ENCODE results near the gene SYNGR2.
"Not testable (repeated sequence)": the region's sequence is repeated elsewhere in the genome, so short reads cannot be mapped to it uniquely, and the experiment has no call there.

Gene SYNGR2

DNA sequence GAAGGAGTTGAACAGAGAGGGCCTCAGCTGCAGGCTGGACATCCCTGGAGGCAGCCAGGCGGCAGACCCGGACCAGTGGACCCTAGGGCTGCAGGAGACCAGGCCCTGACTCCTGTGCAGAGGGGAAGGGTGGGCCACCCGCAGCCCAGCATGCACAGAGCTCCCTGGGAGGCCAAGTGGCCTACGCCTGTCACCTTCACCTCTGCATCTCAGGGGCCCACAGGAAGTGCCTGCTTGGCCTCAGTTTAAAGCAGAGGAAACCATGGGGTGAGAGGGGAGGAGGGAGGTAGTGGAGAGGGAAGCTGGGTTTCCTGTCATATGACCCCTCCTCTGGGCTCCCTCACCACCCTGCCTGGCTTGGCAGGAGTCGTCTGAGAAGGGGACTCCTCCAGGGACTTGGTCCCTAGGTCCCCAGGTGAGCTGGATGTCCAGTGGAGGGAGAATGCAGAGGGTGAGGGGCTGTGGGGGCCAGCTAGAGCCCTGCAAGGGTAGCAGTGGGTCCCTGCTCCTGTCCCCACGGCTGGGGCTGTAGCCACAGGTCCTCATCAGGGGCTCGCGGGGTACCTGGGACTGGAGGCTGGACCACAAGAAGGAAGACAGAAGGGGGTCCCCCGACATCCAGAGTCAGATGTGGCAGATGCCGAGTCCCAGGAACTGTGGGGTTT lies 37.8 kb upstream of the SYNGR2 start, which contains the start of gene TMC8:
TSS of gene TMC8 (plus strand) at position 335 of the 665 bp plus-strand sequence. CDS start 818 bp downstream, outside the sequence.
- DNase-seq = no peak

DNA sequence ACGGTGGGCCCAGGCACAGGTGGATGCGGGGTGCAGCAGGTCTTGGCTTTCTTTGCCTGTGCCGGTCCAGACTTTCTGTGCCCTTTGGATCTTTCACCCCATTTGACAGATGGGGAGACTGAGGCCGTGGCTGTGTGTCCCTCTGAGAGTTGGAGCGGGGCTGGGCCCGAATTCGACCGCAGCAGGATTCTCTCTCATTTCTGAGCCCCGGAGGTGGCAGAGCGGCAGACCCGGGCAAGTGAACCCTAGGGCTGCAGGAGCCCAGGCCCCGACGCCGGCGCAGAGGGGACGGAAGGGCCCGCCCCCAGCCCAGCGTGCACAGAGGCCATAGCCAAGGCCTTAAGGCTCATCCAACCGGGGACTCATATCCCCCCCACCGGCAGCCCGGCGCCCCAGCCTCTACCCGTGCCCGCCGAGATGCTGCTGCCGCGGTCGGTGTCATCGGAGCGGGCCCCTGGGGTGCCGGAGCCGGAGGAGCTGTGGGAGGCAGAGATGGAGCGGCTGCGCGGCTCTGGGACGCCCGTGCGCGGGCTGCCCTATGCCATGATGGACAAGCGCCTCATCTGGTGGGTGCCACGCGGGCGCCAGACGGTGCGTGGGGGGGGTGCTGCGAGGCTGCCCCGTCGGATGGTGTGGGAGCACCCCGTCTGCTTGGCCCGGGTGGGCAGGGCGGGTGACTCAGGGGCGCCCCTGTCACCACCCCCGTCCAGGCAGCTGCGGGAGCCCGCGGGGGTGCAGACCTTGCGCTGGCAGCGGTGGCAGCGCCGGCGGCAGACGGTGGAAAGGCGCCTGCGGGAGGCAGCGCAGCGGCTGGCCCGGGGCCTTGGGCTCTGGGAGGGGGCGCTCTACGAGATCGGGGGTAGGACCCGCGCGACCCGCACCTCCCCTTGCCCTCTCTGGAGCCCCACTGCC lies 37.0 kb upstream of the SYNGR2 start:
- DNase-seq = no peak

DNA sequence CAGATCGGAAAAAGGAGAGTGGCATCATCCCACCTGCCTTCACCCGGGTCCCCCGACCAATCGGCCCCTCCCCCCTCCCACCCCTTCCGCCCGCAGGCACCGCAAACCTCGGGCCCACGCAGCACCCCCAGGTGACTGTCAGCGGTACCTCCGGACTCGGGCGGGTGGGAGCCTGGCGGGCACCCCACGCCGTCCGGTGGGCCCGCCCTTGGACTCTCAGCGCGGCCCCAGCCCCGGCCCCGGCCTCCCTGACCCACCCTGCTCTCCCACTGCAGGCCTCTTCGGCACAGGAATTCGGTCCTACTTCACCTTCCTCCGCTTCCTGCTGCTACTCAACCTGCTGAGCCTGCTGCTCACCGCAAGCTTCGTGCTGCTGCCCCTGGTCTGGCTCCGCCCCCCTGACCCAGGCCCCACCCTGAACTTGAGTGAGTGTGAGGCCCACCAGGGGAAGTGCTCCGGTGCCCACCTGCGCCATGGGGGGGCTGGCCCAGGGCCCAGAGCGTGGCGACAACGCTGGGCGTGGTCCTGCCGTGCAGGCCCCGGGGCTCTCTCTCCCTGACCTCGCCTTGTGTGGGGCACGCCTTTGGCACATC lies 36.2 kb upstream of the SYNGR2 start:
- DNase-seq = no peak

DNA sequence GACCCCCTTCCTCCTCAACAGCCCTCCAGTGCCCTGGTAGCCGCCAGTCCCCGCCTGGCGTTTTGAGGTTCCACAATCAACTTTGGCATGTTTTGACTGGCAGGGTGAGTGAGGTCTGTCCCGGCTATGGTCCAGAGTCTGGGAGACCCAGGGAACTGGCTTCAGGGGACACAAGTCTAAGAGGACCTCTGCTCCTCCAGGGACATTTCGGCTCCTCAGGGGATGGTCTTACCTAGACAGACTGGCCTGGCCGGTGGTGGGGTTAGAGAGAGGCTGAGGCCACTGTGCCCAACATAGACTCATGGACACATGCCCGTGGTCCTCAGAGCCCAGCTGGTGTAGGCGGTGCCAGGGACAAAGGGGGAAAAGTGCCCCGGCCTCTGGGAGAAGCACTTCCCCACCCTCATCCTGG lies 35.6 kb upstream of the SYNGR2 start:
- DNase-seq = no peak

DNA sequence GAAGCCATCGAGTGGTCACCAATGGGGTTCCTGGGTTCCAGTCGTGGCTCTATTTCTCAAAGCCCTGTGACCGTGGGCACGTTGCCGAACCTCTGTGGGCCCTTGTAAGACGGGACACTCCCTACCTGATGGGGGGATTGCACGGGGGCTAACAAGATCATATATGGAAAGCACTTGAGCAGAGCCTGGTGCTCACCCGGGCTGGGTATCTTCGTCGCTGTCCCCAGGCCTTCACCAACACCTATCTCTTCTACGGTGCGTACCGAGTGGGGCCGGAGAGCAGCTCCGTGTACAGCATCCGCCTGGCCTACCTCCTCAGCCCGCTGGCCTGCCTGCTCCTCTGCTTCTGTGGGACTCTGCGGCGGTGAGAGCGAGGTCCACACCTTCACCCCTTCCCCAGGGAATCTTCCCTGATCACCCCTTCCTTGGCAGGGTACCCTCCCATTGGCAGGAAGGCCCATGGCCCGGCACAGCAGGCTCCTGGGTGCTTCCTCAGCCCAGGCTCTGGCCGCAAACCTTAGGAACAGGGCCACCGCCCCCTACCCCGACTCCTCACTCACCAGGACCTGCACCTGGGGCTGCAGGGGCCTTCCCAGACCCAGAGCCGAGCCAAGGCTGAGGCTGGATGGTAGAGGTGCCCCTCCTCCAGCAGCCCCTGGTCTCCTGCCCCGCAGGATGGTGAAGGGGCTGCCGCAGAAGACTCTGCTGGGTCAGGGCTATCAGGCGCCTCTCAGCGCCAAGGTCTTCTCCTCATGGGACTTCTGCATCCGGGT lies 35.0 kb upstream of the SYNGR2 start:
- no peak for DNase-seq

DNA sequence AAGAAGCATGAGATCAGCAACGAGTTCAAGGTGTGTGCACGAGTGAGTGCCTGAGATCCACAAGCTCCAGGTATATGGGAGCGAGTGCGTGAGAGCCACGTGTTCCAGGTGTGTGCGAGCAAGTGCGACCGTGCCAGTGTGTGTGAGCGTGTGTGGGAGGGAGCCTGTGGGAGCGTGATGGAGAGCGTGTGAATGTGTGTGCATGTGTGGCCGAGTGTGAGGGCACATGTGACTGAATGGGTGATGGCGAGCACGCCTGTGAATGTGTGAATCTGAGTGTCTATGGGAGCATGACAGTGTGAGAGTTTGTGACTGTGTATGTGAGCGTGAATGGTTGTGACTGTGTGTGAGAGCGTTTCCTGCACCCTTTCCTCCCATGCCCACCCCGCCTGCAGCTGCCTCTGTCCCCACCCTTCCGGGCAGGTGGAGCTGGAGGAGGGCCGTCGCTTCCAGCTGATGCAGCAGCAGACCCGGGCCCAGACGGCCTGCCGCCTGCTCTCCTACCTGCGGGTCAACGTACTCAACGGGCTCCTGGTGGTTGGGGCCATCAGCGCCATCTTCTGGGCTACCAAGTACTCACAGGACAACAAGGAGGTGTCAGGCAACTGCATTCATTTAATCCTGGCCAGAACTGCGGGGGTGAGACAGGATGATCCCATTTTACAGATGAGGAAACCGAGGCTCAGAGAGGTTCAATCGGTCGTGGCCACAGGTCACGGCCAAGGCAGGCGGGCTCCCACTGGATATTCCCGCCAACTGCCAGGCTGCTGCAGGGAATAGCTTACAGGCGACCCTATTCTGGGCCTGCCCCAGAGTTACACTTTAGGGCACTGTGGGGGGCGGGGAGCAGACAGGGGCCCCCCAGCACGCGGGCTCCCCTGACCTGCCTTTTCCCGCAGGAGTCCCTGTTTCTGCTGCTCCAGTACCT lies 34.1 kb upstream of the SYNGR2 start:
- DNase-seq = peak; percentile 67

DNA sequence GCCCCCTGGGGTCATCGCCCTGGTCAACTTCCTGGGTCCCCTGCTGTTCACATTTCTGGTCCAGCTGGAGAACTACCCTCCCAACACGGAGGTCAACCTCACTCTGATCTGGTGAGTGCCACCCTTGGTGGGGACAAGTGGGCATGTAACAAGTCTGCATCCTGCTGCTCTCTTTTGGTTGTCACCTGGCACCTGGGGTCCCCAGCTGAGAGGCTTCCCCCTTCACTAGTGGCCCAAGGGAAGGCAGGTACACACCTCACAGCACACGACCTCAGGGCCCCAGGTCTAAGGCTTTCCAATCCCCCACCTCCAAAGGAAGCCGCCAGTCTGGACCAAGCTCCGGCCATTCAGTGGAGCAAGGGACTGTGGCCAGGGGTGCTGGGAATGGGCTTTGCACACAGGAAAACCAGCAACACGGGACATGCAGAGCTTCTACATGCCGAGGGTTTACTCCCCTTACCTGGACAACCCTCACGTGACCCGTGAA lies 33.4 kb upstream of the SYNGR2 start:
- DNase-seq = no peak

DNA sequence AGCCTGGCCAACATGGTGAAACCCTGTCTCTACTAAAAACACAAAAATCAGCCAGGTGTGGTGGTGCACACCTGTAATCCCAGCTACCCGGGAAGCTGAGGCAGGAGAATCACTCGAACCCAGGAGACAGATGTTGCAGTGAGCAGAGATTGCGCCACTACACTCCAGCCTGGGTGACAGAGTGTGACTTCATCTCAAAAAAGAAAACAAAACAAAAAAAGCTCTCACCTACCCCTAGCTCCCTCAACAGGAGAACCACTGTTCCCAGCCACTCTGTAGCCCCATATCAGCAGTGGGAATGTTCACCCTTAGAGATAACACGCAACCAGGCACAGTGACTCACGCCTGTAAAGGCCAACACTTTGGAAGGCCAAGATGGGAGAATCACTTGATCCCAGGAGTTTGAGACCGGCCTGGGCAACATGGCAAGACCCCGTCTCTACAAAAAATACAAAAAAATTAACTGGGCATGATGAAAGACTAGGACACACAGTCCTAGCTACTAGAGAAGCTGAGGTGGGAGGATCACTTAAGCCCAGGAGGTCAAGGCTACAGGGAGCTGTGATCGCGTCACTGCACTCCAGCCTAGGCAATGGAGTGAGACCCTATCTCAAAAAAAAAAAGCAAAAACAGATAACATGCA lies 32.4 kb upstream of the SYNGR2 start:
- DNase-seq = no peak

DNA sequence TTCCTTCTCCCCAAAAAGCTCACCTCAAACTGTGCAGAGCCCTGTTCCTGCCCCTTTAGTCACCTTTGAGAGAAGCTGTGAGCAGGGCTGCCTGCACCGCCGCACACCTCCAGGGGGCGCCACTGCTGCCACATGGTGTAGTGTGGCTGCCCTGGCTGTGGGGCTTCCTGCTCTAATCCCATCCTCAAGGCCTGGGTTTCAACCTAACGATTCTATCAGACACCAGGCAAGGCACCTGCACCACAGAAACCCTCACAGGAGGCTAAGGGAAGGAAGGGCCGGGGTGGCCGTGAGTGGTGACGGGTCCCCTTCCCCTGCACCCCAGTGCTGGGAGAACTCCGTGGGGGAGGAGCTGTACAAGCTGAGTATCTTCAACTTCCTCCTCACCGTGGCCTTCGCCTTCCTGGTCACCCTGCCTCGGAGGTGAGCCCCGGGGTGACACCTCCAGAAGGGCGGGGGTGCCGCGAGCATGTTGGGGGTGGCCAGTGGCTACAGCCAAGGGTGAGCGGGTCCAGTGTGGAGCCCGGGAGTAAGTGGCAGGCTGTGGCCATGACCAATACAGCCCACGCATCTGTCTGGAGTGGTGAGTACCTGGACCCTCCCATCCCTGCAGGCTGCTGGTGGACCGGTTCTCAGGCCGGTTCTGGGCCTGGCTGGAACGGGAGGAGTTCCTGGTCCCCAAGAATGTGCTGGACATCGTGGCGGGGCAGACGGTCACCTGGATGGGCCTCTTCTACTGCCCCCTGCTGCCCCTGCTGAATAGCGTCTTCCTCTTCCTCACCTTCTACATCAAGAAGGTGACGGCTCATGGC lies 30.8 kb upstream of the SYNGR2 start:
- DNase-seq = no peak

DNA sequence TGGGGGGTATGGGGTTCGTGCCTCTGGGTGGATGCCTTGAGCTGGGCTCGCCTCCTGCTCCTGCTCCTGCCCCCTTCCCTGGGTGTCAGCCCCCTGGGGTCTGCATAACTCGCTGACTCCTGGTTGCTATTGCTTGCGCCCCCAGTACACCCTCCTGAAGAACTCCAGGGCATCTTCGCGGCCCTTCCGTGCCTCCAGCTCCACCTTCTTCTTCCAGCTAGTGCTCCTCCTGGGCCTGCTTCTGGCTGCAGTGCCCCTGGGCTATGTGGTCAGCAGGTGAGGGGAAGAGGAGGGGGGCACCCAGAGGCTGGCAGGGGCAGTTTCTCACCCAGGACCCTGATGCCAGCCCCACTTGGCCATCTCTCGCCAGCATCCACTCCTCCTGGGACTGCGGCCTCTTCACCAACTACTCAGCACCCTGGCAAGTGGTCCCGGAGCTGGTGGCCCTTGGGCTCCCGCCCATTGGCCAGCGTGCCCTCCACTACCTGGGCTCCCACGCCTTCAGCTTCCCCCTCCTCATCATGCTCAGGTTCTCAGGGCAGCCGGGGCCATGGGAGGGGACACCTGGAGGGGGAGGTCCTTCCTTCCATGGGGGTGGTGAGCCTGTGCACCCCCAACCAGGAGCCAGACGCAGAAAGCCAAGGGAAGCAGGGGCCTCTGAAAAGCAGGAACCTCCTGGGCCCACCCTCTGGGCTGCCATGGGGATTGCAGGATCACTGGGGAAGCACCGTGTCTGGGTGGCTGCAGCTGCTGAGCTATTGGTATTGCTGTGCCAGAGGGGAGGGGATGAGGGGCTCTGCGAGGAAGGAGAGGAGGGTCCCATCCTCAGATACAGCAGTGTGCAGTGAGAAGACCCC lies 29.9 kb upstream of the SYNGR2 start:
- DNase-seq = no peak

DNA sequence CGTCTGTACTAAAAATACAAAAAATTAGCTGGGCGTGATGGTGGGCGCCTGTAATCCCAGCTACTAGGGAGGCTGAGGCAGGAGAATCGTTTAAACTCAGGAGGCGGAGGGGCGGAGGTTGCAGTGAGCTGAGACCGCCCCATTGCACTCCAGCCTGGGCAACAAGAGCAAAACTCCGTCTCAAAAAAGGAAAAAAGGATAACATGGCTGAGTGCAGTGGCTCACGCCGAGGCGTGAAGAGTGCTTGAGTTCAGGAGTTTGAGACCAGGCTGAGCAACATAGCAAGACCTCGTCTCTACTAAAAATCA lies 28.6 kb upstream of the SYNGR2 start:
- DNase-seq = not testable (repeated sequence)

DNA sequence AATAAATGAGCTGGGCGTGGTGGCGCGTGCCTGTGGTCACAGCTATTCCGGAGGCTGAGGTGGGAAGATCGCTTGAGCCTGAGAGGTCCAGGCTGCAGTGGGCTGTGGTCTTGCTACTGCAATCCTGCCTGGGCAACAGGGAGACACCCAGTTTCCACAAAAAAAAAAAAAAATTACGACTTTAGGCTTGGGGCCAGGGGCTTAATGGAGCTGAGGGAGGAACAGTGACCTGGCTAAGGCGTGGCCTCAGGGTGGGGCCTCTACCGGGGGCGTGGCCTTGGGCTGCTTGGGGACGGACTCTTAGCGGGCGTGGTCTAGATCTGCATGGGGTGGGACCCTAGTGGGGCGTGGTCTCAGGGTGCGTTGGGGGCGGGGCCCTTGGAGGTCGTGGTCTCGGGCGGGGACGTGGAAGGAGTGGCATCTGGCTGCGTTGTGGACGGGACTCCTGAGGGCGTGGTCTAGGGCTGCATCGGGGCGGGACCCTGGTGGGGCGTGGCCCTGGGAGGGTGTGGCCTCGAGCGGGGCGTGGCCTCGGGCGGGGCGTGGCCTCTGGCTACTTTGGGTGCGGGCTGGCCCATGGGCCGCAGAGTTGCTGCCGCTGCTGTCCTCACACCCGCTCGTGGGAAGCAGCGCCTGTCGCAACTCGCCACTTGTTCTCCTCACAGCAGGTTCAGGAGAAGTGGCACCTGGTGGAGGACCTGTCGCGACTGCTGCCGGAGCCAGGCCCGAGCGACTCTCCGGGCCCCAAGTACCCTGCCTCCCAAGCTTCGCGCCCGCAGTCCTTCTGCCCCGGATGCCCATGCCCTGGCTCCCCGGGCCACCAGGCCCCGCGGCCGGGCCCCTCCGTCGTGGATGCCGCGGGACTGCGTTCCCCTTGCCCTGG lies 28.0 kb upstream of the SYNGR2 start:
- DNase-seq = no peak

DNA sequence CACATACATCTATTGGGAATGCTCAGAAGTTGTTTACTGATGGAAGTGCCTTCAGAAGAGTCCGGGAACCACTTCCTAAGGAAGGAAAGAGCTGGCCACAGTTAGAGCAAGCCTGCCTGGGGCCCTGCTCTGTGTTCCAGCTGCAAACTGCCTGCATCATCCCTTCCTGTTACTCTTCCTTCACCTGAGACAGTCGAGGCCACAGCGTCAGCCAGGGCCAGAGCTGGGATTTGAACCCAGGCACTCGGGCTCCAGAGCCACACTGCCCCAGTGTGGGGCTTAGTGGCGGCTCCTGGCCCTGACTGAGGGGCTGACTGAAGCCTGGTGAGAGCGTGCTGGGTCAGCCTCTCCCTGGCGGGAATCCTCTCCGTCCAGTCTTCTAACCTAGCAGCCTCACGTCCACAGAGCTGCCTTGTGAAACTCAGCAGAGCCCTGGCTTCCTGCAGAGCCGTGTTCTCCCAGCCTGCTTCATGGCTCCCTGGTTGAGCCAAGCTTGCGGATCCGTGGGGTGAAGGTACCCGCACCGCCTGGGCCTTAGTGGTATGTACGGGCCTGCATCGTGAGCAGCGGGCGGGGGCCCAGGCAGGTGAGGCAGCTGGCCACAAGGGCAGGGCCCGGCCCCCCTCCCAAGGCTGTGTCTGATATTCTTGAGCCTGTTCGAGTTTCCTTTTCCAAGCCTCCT lies 26.8 kb upstream of the SYNGR2 start:
- DNase-seq = no peak

DNA sequence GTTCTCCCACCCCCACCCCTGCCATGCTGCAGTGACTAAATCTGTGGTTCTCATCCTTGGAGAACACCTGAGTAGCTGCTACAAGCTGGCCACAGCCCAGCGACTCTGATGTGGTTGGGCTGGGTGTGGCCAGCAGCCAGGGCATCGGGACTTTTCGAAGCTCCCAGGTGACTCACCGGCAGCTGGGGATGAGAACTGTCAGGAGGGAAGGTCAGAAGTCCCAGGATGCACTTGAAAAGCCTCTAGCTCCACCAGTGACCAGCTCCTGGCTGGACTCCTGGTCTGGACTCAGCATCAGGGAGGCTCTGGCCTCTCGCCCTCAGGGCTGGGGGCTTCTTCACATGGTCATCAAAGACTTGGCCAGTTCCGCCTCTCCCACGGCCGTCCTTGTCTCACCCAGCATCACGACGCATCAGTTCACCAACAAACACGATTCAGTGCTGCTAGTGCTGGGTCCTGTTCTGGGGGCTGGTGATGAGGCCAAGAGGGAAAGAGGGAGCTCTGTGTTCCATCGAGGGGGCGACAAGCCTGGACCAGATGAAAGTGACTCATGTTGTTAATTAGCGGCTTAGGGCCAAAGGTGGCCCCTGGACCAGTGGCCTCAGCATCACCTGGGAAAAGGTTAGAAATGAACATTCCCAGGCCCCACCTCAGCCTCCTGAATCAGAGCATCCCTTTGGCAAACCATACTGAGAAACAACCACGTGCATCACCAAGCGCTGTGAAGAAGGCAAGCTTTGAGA lies 26.1 kb upstream of the SYNGR2 start:
- DNase-seq = no peak

DNA sequence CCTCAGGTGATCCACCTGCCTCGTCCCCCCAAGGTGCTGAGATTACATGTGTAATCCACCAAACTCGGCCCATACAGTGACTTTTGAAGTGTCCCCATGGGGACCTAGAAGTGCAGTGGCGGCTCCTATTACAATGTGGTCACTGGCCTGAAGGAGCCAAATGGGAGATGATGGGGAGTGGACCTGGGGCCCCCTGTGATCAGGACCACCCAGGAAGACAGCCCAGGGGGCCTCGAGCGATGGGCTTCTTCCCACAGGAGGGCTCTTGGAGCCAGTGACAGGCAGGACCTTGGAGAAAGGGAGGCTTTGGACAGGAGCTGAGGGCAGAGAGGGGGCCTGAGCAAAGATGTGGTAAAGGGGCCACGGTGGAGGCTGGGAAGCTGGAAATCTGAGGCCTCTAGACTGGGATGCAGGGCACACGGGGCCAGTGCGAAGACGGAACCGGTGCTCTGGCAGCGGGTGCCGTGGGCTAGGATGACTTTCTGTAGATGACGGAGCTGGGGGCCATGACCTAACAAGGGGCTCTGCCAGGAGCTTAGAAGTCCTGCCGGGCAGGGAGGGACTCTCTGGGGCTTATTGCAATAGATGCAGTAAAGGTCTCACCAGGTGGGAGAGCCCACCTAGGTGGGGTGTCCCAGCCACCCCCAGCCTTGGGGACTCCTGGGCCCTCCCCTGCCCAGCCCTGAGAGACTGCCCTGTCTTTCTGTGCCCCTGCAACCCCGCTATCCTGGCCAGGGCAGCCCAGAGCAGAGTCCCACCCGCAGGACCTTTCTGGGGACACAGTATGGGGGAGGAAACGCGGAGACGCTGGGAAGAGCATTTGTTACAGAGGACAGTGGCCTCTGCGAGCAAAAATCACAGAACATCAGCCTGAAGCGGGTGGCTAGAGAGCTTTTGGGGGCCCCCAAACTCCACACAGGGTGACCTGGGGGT lies 24.9 kb upstream of the SYNGR2 start:
- no peak for DNase-seq
